HG02938 (cell line): ENCODE measurements around the gene NRG3.
"Not testable (repeated sequence)": the region's sequence is repeated elsewhere in the genome, so short reads cannot be mapped to it uniquely, and the experiment has no call there.

Source experiments
- ATAC-seq: cut with Tn5 transposase; IDR thresholded peaks from one replicate; pipeline ENCODE4 v1.9.1; 2021; ENCODE audit warnings: mild to moderate bottlenecking, moderate library complexity; ENCODE audit not compliant: unreplicated experiment

Gene NRG3

GRCh38 chr10:82267465-82267864 is 392.5 kb downstream of the NRG3 start:
- ATAC-seq: no peak

GRCh38 chr10:82267960-82268359 is 393.0 kb downstream of the NRG3 start:
- no peak for ATAC-seq

GRCh38 chr10:82277591-82277990 is 402.6 kb downstream of the NRG3 start:
- no peak for ATAC-seq

- ATAC-seq: no peak
Observed at GRCh38 chr10:82278401-82279182, 403.6 kb downstream of the NRG3 start.

- ATAC-seq: no peak
Observed at GRCh38 chr10:82282782-82283456, 407.9 kb downstream of the NRG3 start.

GRCh38 chr10:82284180-82284579 is 409.2 kb downstream of the NRG3 start:
- ATAC-seq: no peak

- ATAC-seq: no peak
Observed at GRCh38 chr10:82288461-82288881, 413.5 kb downstream of the NRG3 start.

- ATAC-seq: no peak
Observed at GRCh38 chr10:82289945-82290344, 415.0 kb downstream of the NRG3 start.

- ATAC-seq: no peak
Observed at GRCh38 chr10:82294874-82295378, 419.9 kb downstream of the NRG3 start.

GRCh38 chr10:82308641-82309040 is 433.6 kb downstream of the NRG3 start:
- ATAC-seq: no peak

GRCh38 chr10:82310839-82311238 is 435.8 kb downstream of the NRG3 start:
- ATAC-seq: no peak

- ATAC-seq: no peak
Observed at GRCh38 chr10:82313401-82313800, 438.4 kb downstream of the NRG3 start.

- ATAC-seq: no peak
Observed at GRCh38 chr10:82318534-82318933, 443.5 kb downstream of the NRG3 start.

GRCh38 chr10:82319074-82319473 is 444.1 kb downstream of the NRG3 start:
- no peak for ATAC-seq

- no peak for ATAC-seq
Observed at GRCh38 chr10:82319562-82319961, 444.6 kb downstream of the NRG3 start.

GRCh38 chr10:82321724-82322123 is 446.7 kb downstream of the NRG3 start:
- ATAC-seq: no peak

GRCh38 chr10:82331716-82332115 is 456.7 kb downstream of the NRG3 start:
- no peak for ATAC-seq

GRCh38 chr10:82335831-82336230 is 460.8 kb downstream of the NRG3 start:
- no peak for ATAC-seq

GRCh38 chr10:82340166-82340565 is 465.2 kb downstream of the NRG3 start:
- no peak for ATAC-seq

- ATAC-seq: not testable (repeated sequence)
Observed at GRCh38 chr10:82349590-82349989, 474.6 kb downstream of the NRG3 start.

- no peak for ATAC-seq
Observed at GRCh38 chr10:82353381-82353780, 478.4 kb downstream of the NRG3 start.

- ATAC-seq: no peak
Observed at GRCh38 chr10:82358486-82359099, 483.6 kb downstream of the NRG3 start.
